ENCODE data around the gene RAC3.
"Not testable (repeated sequence)": the region's sequence is repeated elsewhere in the genome, so short reads cannot be mapped to it uniquely, and the experiment has no call there.

RAC3 gene

DNA sequence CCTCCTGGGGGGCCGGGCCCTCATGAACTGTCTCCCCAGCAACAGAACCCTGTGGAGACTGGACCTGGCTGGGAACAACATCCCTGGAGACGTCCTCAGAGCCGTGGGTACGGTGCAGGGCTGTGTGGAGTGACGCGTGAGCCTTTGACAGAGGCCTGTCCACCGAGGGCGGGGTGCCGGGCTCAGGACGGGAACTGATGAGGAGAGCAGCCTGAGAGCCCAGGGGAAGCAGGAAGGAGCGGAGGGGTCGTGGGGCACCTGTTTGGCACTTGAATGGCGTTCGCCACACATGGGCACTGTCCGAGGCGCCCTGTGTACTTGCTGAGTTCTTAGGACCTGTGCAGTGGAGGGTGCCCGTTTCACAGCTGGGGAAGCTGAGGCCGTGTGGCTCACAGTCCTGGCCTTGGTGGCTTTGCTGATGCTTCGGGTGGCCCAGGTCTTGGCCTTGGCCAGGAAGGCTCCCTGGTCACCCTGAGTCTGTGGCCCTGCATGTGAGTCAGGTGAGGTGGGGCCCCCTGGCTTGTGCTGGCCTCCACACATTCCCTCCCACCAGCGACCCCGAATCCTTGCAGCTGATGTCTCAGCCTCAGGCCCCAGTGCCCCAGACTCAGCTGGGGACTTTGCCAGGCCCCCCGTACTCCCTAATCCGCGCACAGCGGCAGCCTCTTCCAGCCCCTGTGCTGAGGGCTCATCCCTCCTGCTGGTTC is 5.9 kb upstream of the RAC3 start:
- DNase-seq = no peak

DNA sequence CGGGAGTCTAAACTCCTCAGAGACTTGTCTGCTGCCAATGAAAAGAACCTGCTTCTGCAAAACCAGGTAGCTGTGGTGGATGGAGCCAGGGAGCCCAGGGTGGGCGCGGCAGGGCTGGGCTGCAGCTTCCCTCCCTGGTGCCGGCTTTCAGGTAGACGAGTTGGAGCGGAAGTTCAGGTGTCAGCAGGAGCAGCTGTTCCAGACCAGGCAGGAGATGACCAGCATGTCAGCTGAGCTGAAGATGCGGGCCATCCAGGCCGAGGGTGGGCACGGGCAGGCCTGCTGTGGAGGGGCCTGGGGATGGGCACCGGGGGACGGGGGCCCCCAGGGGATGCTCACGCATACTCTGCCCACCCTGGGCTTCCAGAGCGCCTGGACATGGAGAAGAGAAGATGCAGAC is 3.2 kb upstream of the RAC3 start:
- no peak for DNase-seq

DNA sequence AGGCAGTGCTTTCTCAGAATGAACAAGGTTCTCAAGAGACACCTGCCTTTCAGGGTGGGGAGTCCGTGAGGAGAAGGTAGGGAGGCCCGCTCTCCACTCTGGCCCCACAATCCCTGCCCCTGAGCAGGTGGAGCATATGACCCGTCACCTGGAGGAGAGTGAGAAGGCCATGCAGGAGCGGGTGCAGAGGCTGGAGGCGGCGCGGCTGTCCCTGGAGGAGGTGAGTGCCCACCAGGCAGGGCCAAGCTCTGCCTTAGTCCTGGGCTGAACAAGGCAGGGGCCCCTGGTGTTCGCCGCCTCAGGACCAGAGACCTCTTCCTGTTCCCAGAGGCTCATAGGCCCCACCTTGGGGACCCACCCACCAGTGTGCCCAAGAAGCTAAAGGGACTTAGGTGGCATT is 2.5 kb upstream of the RAC3 start:
- DNase-seq = no peak

DNA sequence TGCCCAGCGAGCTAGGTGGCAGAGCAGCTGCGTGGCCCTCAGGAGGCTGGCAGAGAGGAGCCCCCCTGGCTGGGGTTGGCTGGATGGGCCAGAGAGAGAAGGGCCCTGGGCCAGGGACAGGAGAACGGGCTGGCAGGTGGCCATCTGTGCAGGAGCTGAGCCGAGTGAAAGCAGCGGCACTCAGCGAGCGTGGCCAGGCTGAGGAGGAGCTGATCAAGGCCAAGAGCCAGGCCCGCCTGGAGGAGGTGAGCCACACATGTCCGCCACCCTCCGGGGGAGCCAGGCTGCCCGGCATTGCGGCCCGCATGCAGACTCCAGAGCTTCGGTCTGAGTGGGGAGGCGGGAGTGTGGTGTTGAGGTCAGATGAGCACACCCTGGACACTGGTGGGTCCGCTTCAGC is 2.1 kb upstream of the RAC3 start:
- no peak for DNase-seq

DNA sequence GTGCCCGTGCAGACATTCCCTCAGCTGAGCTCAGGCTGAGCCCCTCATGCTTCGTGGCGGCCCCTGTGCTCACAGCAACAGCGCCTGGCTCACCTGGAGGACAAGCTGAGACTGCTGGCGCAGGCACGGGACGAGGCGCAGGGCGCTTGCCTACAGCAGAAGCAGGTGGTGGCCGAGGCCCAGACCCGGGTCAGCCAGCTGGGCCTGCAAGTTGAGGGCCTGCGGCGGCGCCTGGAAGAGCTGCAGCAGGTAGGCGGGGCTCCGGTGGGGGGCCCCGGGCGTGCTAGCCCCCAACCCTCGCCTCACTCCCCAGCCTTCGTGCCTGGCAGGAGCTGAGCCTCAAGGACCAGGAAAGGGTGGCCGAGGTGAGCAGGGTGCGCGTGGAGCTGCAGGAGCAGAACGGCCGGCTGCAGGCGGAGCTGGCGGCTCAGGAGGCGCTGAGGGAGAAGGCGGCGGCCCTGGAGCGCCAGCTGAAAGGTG is 1.4 kb upstream of the RAC3 start:
- no peak for DNase-seq

DNA sequence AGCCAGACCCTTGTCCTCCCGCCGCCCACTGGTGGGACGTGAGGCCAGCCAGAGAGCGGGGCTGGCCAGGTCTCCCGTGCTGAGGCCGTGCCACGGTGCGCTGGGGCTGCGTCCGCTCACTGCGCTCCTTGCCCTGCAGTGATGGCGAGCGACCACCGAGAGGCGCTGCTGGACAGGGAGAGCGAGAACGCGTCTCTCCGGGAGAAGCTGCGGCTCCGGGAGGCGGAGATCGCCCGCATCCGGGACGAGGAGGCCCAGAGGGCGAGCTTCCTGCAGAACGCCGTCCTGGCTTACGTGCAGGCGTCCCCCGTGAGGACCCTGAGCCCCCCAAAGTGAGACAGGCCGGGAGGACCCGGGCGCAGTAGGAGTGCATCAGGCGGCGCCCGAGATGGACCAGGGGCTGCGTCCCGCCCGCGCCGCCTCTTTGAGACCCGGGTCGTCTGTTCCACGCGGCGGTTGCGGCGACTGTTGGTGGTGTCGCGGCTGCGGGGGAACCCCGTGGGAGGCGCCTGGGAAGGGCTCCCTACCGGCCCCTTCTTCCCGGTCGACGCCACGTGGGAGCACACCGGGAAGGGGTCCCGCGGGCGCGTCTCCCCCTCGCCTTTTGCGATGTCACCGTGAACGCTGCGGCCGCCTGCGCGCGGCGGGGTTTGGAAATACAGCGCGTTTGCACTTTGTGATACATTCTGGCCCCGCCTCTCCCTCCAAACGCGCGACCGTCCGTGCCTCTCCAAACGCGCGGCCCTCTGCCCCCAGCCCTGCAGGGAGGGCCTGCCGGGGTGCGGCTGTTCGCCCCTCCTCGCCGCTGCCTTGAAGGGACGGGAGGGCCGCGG is 792 bp upstream of the RAC3 start:
- peak; percentile 91 for DNase-seq

DNA sequence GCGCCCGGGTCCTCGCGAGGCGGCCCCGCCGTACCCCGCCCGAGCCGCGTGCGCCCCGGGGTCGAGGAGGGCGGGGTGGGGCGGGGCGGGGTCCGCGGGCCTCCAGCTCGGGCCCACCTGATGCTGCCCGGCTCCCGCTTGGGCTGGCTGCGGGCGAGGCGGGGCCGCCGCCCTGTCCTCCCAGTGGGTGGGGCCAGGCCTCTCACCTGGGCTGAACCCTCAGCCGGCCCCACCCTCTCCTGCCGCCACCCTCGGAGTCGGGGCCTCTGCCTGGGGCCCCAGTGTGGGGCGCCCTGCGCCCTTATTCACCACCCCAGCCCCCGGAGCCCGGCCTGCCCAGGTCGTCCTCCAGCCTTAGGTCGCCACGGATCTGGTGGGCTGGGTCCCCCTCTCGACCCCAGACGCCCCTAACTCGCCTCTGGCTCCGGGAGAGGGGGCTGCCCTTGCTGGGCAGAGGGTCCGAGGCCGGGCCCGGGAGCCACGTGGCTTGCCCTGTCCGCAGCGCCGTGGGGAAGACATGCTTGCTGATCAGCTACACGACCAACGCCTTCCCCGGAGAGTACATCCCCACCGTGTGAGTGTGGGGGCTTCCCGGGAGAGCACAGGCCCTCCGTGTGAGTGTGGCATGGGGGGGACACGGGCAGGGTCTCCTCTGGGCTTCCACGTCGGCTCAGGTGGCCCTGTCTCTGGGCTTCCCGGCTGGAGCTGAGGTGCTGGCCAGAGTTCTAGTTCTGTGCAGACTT is 578 bp downstream of the RAC3 start:
- no peak for DNase-seq

DNA sequence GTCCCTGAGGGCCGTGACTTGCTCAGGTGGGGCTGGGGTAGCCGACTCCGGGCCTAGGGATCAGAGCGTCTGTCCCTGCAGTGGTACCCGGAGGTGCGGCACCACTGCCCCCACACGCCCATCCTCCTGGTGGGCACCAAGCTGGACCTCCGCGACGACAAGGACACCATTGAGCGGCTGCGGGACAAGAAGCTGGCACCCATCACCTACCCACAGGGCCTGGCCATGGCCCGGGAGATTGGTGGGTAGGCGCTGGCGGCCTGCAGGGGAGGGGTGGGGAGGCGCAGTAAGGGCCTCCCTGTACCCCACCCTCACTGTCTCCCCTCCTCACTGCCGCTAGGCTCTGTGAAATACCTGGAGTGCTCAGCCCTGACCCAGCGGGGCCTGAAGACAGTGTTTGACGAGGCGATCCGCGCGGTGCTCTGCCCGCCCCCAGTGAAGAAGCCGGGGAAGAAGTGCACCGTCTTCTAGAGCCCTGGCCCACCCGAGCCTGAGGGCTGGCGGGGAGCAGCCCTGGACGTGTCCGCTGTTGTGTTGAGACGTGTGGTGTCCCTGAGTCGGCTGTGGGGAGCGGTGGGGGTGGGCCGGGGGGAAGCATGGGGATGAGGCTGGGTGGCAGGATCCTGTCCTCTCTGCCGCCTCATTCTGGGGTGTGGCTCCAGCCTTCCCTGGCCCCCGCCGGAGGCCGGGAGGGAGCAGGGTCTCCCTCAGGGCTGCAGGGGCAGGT is 2.0 kb downstream of the RAC3 start:
- no peak for DNase-seq

DNA sequence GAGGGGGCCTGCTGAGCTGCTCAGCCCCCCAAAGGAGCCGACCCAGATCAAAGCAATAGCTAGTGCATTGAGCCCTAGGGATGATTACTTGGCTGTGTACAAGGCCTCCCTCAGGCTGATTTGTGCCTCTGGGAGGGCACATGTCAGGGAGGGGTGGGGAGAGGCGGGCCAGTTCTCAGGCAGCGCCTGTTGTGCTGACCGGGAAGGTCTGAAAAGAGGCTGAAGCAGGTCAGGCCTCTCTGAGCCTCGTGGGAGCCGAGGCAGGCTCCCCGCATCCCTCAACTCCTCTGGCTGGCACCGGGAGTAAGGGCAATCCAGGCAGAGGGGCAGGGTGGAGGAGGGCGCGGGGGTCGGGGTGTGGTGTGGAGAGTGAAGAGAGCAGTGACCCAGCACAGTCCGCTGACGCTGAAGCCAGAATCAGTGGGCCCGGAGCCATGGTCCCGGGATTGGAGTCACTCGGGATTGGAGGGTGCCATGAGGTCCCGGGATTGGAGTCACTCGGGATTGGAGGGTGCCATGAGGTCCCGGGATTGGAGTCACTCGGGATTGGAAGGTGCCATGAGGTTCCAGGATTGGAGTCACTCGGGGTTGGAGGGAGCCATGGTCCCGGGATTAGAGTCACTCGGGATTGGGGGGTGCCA is 3.0 kb downstream of the RAC3 start:
- DNase-seq = no peak

DNA sequence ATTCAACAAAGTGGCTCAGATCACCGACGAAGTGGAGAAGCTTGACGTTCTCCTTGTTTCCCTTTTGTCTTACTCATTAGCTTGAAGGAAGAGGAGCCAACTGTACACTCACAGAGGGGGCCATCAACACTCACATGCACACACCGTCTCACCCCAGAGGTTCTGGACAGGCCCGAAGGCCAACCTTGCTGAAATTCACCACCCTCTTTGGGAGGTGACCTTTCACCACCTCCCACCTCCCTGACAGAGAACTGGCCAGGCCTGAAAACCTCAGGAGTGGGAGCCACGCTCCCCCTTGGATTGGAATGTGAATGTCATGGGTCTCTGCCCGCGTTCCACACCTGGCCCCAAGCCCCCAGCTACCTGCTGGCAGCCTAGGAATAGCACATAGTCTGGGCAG is 4.0 kb downstream of the RAC3 start:
- DNase-seq = no peak

DNA sequence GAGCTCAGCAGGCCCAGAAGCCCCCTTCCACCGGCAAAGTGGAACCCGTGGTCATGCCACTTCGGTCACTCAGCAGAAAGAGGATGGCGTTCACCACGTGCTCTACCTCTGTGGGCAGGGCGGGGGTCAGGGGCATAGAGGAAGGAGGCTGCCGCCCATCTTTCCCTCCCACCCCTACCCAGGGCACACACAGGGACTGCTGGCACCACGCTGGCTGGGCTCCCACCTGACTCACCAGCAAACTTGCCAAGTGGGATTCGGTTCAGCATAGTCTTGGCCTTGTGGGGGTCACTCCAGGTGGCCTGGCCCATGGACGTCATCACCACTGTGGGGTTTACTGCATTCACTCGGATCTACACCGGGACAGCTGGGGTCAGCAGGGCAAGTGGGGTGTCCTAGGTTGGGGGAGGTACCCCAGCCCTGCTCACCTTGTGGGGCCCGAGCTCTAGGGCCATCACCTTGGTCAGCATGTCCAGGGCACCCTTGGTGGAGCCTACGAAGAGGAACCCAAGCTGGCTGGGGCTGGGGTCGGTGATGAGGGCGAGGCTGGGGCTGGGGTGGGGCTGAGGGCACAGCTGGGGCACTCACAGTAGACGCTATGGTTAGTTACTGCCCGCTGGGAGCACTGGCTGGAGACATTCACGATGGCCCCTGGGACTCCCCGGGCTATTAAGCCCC is 4.6 kb downstream of the RAC3 start:
- no peak for DNase-seq

DNA sequence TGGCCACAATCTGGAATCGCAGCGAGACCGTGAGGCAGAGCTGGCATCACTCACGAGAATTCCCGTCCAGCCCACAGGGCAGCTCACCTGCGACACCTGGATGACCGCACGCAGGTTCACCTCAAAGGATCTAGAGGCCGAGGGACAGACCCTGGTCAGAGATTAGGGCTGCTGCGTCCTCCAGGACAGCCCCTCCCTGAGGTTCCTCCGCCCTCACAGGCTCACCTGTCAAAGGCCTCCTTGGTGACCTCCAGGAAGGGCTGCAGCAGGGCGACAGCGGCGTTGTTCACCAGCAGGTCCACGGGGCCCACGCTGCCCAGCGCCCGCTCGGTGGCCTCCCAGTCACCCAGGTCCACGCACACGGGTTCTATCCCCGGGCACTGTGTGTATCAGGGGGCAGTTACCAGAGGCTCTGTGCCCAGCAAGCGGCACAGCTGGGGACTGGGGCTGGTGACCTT is 5.2 kb downstream of the RAC3 start:
- DNase-seq = no peak

DNA sequence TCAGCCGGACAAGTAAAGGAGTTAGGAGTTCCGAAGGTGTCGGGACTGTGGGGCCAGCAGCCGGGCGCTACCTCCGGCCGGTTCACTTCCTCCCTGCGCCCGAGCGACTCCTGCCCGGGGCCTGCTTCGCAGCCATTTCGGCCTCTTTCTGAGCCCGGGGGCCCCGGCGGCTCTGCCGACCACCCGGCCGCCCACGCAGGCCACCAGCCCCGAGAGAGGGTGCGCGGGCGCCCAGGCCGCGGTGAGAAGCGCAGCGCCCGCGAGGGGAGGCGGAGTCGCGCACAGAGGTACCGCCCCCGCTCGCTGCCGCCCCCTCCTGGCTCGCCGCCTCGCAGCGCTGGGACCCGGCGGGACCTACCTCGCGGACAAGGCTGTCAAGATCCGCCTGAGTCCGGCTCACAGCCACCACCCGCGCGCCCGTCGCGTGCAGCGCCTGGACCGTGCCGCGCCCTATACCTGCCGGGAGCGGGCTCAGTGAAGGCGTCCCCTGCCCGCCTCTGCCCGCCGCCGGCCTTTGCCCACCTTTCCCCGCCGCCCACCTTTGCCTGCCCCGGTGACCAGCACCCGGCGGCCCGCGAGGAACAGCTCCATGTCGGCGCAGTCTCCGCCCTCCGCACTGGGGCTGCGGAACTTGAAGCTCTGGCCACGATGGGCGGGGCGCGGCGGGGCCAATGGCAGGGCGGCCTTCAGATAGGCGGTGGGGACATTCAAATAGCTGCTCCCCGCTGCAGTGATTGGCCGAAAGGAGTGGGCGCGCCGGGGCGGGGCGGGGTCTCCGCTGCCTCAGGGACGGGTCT is 5.8 kb downstream of the RAC3 start, which contains the start of gene DCXR:
Gene DCXR, minus strand, starts transcription at position 606 of the 797 bp plus-strand sequence. Its CDS starts 15 bp downstream, at position 591.
- DNase-seq = peak; percentile 96

DNA sequence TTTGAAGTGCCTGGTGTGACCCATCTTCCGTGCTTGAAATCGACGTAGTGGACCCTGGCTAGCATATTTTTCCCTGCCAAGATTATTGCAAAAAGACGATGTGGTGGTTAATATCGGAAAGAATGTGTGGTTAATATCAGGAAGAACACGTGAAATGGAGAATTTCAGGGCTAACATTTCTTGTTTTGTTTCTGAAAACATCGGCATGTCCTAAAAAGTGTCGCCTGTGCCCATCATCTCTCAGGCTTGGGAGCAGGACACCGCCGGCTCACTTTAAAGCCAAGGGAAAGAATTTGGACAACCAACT is 6.4 kb downstream of the RAC3 start:
- no peak for DNase-seq

DNA sequence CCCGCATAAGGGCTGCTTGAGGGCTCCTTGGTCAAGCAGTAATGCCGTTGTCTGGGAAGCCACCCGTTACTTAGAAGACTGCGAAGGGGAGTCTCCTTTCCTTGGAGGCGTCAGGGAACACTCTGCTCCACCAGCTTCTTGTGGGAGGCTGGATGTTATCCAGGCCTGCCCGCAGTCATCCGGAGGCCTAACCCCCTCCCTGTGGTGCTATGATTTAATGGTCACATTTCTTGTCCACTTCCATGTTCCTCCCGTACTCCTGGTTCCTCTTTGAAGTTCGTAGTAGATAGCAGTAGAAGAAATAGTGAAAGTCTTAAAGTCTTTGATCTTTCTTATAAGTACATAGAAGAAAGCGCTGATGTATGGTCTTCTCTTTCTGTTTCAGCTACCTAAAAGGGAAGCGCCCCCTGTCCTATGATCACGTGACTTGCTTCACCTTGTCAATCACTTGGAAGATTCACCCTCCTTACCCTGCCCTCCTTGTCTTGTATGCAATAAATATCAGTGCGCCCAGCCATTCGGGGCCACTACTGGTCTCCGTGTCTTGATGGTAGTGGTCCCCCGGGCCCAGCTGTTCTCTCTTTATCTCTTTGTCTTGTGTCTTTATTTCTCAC is 7.4 kb downstream of the RAC3 start:
- DNase-seq = not testable (repeated sequence)

DNA sequence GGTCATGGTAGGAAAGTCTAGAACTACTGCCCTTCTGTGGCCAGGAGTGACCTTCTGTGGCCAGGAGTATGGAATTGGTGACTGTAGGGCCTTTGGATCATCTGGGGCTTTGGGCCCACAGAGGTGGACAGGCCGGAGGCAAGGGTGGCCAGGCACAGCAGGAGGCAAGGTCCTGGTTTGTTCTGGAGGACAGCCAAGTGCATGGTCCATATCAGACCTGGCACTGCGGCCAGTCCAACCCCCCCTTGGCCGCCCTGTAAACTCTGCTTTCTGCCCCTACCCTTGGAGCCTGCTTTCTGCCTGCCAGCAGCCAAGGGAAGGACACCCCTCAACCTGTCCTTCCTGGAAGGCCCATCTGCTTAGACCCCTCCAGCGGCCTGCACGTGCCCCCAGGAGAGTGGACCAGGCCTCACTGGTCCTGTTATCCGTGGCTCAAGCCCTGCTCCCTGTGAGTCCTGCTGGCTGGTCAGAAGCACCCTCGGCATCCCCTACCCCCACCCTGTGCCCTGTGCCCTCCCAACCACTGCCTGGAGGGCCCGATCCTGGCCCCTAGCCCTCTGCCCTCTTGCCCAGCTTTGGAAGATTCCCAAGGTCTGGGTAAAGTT is 8.3 kb downstream of the RAC3 start:
- no peak for DNase-seq

DNA sequence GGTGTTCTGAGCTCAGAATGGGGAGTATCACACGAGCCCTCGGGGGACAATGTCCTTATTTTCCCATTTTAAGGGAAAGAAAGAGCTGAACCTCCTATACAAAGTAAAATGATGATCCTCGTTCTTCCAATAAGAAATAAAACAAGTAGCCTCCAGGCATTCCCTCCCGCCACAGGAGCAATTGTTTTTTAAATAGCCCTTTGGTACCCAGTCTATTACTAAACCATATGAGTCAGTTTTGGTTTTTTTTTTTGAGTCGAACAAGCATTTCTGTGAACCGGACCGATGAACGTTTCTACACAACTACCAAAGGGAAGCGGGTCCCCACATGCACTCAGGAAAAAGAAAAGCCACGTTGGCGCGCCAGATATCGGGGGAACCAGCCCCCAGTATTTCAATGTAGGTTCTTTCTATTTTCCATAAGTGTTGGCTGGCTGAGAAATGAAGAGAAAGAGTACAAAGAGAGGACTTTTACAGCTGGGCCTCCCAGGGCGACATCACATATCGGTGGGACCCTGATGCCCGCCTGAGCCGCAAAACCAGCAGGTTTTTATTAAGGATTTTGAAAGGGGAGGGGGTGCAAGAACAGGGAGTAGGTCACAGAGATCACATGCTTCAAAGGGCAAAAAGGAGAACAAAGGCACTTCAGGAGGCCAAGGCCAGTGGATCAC is 9.8 kb downstream of the RAC3 start:
- no peak for DNase-seq

DNA sequence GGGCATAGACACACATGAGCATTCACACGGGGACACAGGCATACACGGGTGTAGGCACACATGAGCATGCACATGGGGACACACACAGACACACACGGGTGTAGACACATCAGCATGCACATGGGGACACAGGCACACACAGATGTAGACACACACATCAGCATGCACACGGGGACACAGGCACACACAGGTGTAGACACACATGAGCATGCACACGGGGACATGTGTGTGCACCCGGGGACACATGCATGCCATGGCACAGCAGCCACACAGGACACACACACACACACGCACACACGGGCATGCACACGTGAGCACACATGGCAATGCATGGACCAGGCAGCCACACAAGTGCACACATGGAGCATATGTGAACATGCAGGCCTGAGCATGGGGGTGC is 11.2 kb downstream of the RAC3 start:
- DNase-seq = no peak

DNA sequence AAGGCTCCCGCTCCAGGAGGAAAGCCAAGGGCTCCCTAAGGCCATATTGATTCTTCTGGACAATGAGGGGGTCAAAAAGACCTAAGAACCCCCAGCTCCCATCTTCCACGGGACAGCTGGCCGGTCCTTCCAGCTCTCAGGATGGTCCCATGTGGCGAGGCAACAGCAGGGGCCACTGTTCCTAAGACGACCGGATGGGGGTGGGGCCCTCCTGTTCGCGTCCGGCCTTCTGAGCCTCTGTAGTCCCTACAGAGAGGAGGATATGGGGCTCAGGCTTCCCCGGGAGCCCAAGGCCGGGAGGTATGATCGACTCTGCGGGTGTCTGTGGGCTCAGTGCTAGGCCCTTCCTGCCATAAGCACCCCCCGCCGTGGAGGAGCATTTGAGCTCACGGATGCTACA is 12.0 kb downstream of the RAC3 start:
- no peak for DNase-seq
